ENCODE data around the gene SRSF6. TPM values are rescaled to one million over a fixed set of nuclear protein-coding genes. Genes with fewer than 3 reads are reported as not detected.

Gene SRSF6
- total and polyA plus RNA-seq, 9 donors, result 72.5 to 181 (median 150) TPM

DNA sequence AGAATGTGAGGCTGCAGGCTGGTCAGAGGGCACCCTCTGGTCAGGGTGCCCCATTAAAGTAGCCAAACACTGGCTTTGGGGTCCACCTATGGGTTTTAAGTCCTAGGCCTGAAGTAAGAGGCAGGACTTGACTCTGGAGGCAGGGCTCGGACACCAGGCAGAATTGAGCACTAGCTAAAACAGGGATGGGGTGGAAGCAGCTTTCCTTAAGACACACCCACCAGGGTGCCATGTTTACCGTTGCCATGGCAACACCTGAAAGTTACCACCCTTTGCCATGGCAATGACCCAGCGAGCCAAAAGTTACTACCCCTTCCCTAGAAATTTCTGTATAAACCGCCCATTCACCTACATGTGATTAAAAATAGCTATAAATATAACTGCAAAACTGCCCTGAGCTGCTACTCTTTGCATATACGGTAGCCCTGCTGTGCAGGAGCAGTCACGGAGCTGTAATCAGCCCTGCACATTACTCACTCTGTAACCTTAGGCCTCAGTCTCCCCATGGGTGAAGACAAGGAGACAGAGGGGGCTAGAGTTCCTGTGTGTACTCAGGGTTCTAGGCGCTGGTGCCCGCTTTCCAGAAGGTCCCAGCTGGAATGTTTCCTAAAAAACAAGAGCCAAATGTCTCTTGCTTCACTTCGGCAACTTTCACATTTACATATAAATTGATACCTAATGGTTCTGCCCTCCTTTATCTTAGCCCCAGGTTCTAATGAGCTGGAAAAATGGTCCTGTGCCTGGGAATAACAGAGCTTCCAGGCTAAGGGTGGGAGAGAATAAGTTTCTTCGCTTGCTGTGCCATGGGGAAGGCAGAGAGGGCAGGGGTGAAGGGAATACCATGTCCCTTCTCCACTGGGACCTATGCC is 27.2 kb upstream of the SRSF6 start:
- H3K27ac ChIP-seq (ENCODE audit: low read length), result no peak overlapping the region

DNA sequence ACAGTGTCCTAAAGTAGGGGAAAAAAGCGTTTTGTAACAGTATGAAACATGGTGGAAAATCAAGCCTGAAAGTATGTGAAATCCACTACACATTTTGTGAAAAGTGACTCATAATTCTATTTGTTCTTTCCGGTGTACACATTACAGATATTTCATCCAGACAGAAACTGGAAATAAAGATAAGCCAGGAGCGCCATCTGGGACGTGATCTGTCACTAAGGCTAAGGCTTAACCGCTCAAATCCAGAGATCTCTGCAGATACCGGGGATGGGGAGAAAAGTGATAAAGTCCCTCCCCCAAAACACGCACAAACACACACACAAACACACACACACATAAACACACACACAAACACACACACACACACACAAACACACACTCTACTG is 26.6 kb upstream of the SRSF6 start:
- DNase-seq, result no peak
- H3K9me3 ChIP-seq (replicated peaks; ENCODE audit: control insufficient read depth, low read depth, low read length), result no peaks in the 10 kb centered on the region
- H3K4me1 ChIP-seq (ENCODE audit: control insufficient read depth, insufficient read depth, low read length), result no peaks in the 10 kb centered on the region
- no CpG with 5 or more reads among the region's 7 CpGs for WGBS (ENCODE audit: insufficient coverage)
- H3K27me3 ChIP-seq (ENCODE audit: control insufficient read depth, insufficient read depth, low read length), result no peaks in the 10 kb centered on the region
- no peaks in the 10 kb centered on the region for H3K36me3 ChIP-seq (ENCODE audit: control insufficient read depth, insufficient read depth, low read length)
- H3K4me3 ChIP-seq (ENCODE audit: low read length), result no peak overlapping the region
- no peak overlapping the region for H3K27ac ChIP-seq (ENCODE audit: low read length)

More for the DNA sequence above, 27.2 kb upstream of the SRSF6 start:
- Histone ChIP-seq H3K36me3 (ENCODE audit: control insufficient read depth, insufficient read depth, low read length) (no peaks in the 10 kb centered on the region), H3K27me3 (ENCODE audit: control insufficient read depth, insufficient read depth, low read length) (no peaks in the 10 kb centered on the region), H3K9me3 (replicated peaks; ENCODE audit: control insufficient read depth, low read depth, low read length) (no peaks in the 10 kb centered on the region), H3K4me3 (ENCODE audit: low read length) (no peak overlapping the region), H3K4me1 (ENCODE audit: control insufficient read depth, insufficient read depth, low read length) (no peaks in the 10 kb centered on the region)
- no peak for DNase-seq
- 50% methylated on average over 2 of the region's 10 CpGs for WGBS (ENCODE audit: insufficient coverage)

GRCh38 chr20:43432498-43432897 is 25.2 kb upstream of the SRSF6 start:
- Histone ChIP-seq H3K4me1 (ENCODE audit: control insufficient read depth, insufficient read depth, low read length) (no peaks in the 10 kb centered on the region), H3K27ac (ENCODE audit: low read length) (no peak overlapping the region), H3K36me3 (ENCODE audit: control insufficient read depth, insufficient read depth, low read length) (no peaks in the 10 kb centered on the region), H3K9me3 (replicated peaks; ENCODE audit: control insufficient read depth, low read depth, low read length) (no peaks in the 10 kb centered on the region), H3K27me3 (ENCODE audit: control insufficient read depth, insufficient read depth, low read length) (no peaks in the 10 kb centered on the region), H3K4me3 (ENCODE audit: low read length) (no peak overlapping the region)
- DNase-seq, result no peak
- no CpG with 5 or more reads among the region's 1 CpG for WGBS (ENCODE audit: insufficient coverage)

GRCh38 chr20:43433250-43433854 is 24.3 kb upstream of the SRSF6 start:
- H3K36me3 ChIP-seq (ENCODE audit: control insufficient read depth, insufficient read depth, low read length), result no peaks in the 10 kb centered on the region
- 70% methylated on average over 3 of the region's 4 CpGs for WGBS (ENCODE audit: insufficient coverage)

GRCh38 chr20:43434565-43434964 is 23.1 kb upstream of the SRSF6 start:
- Histone ChIP-seq H3K36me3 (ENCODE audit: control insufficient read depth, insufficient read depth, low read length) (no peaks in the 10 kb centered on the region), H3K4me3 (ENCODE audit: low read length) (no peak overlapping the region), H3K27ac (ENCODE audit: low read length) (no peak overlapping the region), H3K27me3 (ENCODE audit: control insufficient read depth, insufficient read depth, low read length) (no peaks in the 10 kb centered on the region), H3K4me1 (ENCODE audit: control insufficient read depth, insufficient read depth, low read length) (no peaks in the 10 kb centered on the region), H3K9me3 (replicated peaks; ENCODE audit: control insufficient read depth, low read depth, low read length) (no peaks in the 10 kb centered on the region)
- DNase-seq, result no peak
- WGBS (ENCODE audit: insufficient coverage), result 86% methylated on average over 5 of the region's 6 CpGs

More at GRCh38 chr20:43433250-43433854, 24.3 kb upstream of the SRSF6 start:
- Histone ChIP-seq H3K9me3 (replicated peaks; ENCODE audit: control insufficient read depth, low read depth, low read length) (no peaks in the 10 kb centered on the region), H3K4me1 (ENCODE audit: control insufficient read depth, insufficient read depth, low read length) (no peaks in the 10 kb centered on the region), H3K4me3 (ENCODE audit: low read length) (no peak overlapping the region), H3K27me3 (ENCODE audit: control insufficient read depth, insufficient read depth, low read length) (no peaks in the 10 kb centered on the region), H3K27ac (ENCODE audit: low read length) (no peak overlapping the region)
- DNase-seq, result no peak

DNA sequence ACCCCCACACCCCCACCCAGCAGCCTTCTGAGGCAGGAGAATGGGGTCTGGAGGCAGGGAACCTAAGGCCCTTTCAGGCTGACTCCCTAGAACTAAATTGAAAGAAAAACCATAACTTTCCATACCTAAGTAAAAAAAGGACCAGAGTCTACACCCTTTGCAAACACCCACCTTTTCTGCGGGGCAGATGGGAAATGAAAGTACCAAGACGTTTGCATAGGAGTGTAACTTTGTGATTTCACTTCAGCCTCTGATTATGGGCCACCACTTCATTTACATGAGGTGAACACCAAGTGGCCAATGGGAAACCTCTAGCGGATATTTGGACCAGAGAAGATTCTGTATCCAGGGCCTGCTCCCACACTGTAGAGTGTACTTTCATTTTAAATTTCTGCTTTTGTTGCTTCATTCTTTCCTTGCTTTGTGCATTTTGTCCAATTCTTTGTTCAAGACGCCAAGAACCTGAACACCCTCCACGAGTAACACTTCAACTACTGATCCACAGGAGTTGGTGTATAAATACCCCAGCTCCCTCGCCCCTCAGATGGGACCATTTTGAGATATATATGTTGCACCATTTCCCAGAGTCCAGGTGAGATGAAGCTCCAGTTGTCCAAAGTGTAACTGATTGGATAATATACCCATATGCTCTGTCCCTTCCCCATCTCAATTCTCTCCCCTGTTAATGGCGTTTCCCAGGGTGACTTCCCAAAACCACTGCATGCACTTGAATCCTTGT is 18.9 kb upstream of the SRSF6 start:
- DNase-seq, result no peak
- no peaks in the 10 kb centered on the region for H3K9me3 ChIP-seq (replicated peaks; ENCODE audit: control insufficient read depth, low read depth, low read length)
- H3K36me3 ChIP-seq (ENCODE audit: control insufficient read depth, insufficient read depth, low read length), result no peaks in the 10 kb centered on the region
- peaks cover 2% of the 10 kb centered on the region for H3K27me3 ChIP-seq (ENCODE audit: control insufficient read depth, insufficient read depth, low read length)
- H3K27ac ChIP-seq (ENCODE audit: low read length), result no peak overlapping the region
- 100% methylated on average over 1 of the region's 7 CpGs for WGBS (ENCODE audit: insufficient coverage)
- no peak overlapping the region for H3K4me3 ChIP-seq (ENCODE audit: low read length)
- no peaks in the 10 kb centered on the region for H3K4me1 ChIP-seq (ENCODE audit: control insufficient read depth, insufficient read depth, low read length)

GRCh38 chr20:43440531-43440930 is 17.2 kb upstream of the SRSF6 start:
- Histone ChIP-seq H3K4me1 (ENCODE audit: control insufficient read depth, insufficient read depth, low read length) (no peaks in the 10 kb centered on the region), H3K9me3 (replicated peaks; ENCODE audit: control insufficient read depth, low read depth, low read length) (no peaks in the 10 kb centered on the region), H3K27me3 (ENCODE audit: control insufficient read depth, insufficient read depth, low read length) (peaks cover 2% of the 10 kb centered on the region), H3K4me3 (ENCODE audit: low read length) (no peak overlapping the region), H3K36me3 (ENCODE audit: control insufficient read depth, insufficient read depth, low read length) (no peaks in the 10 kb centered on the region), H3K27ac (ENCODE audit: low read length) (no peak overlapping the region)
- no peak for DNase-seq
- WGBS (ENCODE audit: insufficient coverage), result no CpG with 5 or more reads among the region's 7 CpGs

GRCh38 chr20:43442282-43442880 is 15.3 kb upstream of the SRSF6 start:
- Histone ChIP-seq H3K27me3 (ENCODE audit: control insufficient read depth, insufficient read depth, low read length) (peaks cover 2% of the 10 kb centered on the region), H3K27ac (ENCODE audit: low read length) (no peak overlapping the region), H3K9me3 (replicated peaks; ENCODE audit: control insufficient read depth, low read depth, low read length) (no peaks in the 10 kb centered on the region), H3K4me1 (ENCODE audit: control insufficient read depth, insufficient read depth, low read length) (no peaks in the 10 kb centered on the region), H3K36me3 (ENCODE audit: control insufficient read depth, insufficient read depth, low read length) (no peaks in the 10 kb centered on the region), H3K4me3 (ENCODE audit: low read length) (no peak overlapping the region)
- no peak for DNase-seq
- WGBS (ENCODE audit: insufficient coverage), result 31% methylated on average over 5 of the region's 5 CpGs

GRCh38 chr20:43444107-43444506 is 13.6 kb upstream of the SRSF6 start:
- H3K27ac ChIP-seq (ENCODE audit: low read length), result no peak overlapping the region
- H3K9me3 ChIP-seq (replicated peaks; ENCODE audit: control insufficient read depth, low read depth, low read length), result no peaks in the 10 kb centered on the region
- H3K4me1 ChIP-seq (ENCODE audit: control insufficient read depth, insufficient read depth, low read length), result no peaks in the 10 kb centered on the region
- H3K4me3 ChIP-seq (ENCODE audit: low read length), result no peak overlapping the region
- WGBS (ENCODE audit: insufficient coverage), result 83% methylated on average over 1 of the region's 9 CpGs
- no peaks in the 10 kb centered on the region for H3K36me3 ChIP-seq (ENCODE audit: control insufficient read depth, insufficient read depth, low read length)
- no peak for DNase-seq
- H3K27me3 ChIP-seq (ENCODE audit: control insufficient read depth, insufficient read depth, low read length), result peaks cover 2% of the 10 kb centered on the region

Data from muscle of leg (tissue), 11 donors.